ENCODE results near the gene TMEM51. TPM values are rescaled to one million over a fixed set of nuclear protein-coding genes. Genes with fewer than 3 reads are reported as not detected.
A peak's percentile ranks its signal among the peaks of the same experiment; 100 is the strongest.

TMEM51 gene
- total and polyA plus RNA-seq, 10 of the 15 experiments (the other 5 are each of a cell fraction or from before 2014, with no cell fraction given): 0.55 to 4.8 (median 3.1) TPM

DNA sequence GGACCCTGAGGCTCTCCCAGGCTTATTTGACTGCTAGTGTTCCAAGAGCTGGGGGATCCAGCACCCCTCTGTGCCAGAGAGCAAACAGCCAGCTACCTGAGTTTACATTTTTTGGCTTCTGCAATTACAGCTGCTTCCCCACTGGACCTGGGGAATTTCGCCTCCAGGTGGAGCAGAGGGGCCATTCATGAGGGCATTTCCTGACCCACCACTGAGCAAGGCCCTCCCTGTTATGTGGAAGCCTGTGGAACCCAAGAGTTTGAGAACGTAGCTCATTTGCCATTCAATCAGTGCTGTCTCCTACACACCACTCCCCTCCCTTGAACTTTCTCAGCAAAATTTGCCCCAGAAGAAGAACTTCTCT, 42.7 kb upstream of the TMEM51 start:
- ChIA-PET SMC1A (ENCODE audit: uncharacterized antibody, unreplicated experiment) (interaction anchor here (0.8 to 1.1 kb wide), 2 partner anchors 161 to 194 kb away, joined by 3 read pairs; no protein-coding TSS in a partner anchor), RAD21 (ENCODE audit: unreplicated experiment) (interaction anchor here (1.0 kb wide), 1 partner anchor 18 kb away, joined by 5 read pairs; no protein-coding TSS in a partner anchor), POLR2A (no interaction called here), CTCF (interaction anchor here (0.7 to 1.4 kb wide), 4 partner anchors 17 to 205 kb away, joined by 3 to 4 read pairs (median 3); no protein-coding TSS in a partner anchor)
- no peaks in the 10 kb centered on the region for H3K9me3 ChIP-seq (replicated peaks; ENCODE audit: control insufficient read depth, insufficient read depth, low read length)
- no peaks in the 10 kb centered on the region for H3K79me2 ChIP-seq (ENCODE audit: control insufficient read depth, insufficient read depth, low read length)
- no peak overlapping the region for H3K4me2 ChIP-seq (ENCODE audit: control insufficient read depth, insufficient read depth)
- intact Hi-C loops (cut with micrococcal nuclease; ENCODE audit: unreplicated experiment): no loop called here
- H3K27ac ChIP-seq (ENCODE audit: control insufficient read depth, insufficient read depth): no peak overlapping the region
- WGBS (ENCODE audit: insufficient coverage, insufficient replicate concordance, low lambda C conversion rate, missing lambda C conversion rate): 34% methylated on average over 2 of the region's 2 CpGs
- no peak overlapping the region for H3K4me3 ChIP-seq
- no peak for FAIRE-seq
- peaks cover 4% of the 10 kb centered on the region for H3K4me1 ChIP-seq (ENCODE audit: control insufficient read depth, insufficient read depth, low read length)
- in situ Hi-C loops (cut with MboI): no loop called here
- TF ChIP-seq, protein P1, sequence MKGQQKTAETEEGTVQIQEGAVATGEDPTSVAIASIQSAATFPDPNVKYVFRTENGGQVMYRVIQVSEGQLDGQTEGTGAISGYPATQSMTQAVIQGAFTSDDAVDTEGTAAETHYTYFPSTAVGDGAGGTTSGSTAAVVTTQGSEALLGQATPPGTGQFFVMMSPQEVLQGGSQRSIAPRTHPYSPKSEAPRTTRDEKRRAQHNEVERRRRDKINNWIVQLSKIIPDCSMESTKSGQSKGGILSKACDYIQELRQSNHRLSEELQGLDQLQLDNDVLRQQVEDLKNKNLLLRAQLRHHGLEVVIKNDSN (IDR thresholded peaks at IDR 0.05; ENCODE audit: borderline replicate concordance, extremely low read length, insufficient read depth, low read depth, low read length): no peak
- TF ChIP-seq, protein P2, sequence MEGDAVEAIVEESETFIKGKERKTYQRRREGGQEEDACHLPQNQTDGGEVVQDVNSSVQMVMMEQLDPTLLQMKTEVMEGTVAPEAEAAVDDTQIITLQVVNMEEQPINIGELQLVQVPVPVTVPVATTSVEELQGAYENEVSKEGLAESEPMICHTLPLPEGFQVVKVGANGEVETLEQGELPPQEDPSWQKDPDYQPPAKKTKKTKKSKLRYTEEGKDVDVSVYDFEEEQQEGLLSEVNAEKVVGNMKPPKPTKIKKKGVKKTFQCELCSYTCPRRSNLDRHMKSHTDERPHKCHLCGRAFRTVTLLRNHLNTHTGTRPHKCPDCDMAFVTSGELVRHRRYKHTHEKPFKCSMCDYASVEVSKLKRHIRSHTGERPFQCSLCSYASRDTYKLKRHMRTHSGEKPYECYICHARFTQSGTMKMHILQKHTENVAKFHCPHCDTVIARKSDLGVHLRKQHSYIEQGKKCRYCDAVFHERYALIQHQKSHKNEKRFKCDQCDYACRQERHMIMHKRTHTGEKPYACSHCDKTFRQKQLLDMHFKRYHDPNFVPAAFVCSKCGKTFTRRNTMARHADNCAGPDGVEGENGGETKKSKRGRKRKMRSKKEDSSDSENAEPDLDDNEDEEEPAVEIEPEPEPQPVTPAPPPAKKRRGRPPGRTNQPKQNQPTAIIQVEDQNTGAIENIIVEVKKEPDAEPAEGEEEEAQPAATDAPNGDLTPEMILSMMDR (IDR thresholded peaks at IDR 0.05 in 2 of 3, conservative IDR thresholded peaks at IDR 0.05 in 1 of 3; ENCODE audit: control insufficient read depth in 2 of 3, extremely low read depth in 1 of 3, insufficient read depth in 1 of 3, low read depth in 3 of 3, low read length in 3 of 3): peak in 1 of 3 experiments; percentile 13; a peak in 1 of 6 replicates
- TF ChIP-seq, protein P3, sequence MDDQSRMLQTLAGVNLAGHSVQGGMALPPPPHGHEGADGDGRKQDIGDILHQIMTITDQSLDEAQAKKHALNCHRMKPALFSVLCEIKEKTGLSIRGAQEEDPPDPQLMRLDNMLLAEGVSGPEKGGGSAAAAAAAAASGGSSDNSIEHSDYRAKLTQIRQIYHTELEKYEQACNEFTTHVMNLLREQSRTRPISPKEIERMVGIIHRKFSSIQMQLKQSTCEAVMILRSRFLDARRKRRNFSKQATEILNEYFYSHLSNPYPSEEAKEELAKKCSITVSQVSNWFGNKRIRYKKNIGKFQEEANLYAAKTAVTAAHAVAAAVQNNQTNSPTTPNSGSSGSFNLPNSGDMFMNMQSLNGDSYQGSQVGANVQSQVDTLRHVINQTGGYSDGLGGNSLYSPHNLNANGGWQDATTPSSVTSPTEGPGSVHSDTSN (IDR thresholded peaks at IDR 0.05; ENCODE audit: insufficient replicate concordance, low read depth, low read length): no peak
- TF ChIP-seq KDM1A (IDR thresholded peaks at IDR 0.05; ENCODE audit: borderline replicate concordance) (no peak), IKZF2 (IDR thresholded peaks at IDR 0.05) (no peak), DPF2 (IDR thresholded peaks at IDR 0.05) (no peak)
- TF ChIP-seq, protein P4, sequence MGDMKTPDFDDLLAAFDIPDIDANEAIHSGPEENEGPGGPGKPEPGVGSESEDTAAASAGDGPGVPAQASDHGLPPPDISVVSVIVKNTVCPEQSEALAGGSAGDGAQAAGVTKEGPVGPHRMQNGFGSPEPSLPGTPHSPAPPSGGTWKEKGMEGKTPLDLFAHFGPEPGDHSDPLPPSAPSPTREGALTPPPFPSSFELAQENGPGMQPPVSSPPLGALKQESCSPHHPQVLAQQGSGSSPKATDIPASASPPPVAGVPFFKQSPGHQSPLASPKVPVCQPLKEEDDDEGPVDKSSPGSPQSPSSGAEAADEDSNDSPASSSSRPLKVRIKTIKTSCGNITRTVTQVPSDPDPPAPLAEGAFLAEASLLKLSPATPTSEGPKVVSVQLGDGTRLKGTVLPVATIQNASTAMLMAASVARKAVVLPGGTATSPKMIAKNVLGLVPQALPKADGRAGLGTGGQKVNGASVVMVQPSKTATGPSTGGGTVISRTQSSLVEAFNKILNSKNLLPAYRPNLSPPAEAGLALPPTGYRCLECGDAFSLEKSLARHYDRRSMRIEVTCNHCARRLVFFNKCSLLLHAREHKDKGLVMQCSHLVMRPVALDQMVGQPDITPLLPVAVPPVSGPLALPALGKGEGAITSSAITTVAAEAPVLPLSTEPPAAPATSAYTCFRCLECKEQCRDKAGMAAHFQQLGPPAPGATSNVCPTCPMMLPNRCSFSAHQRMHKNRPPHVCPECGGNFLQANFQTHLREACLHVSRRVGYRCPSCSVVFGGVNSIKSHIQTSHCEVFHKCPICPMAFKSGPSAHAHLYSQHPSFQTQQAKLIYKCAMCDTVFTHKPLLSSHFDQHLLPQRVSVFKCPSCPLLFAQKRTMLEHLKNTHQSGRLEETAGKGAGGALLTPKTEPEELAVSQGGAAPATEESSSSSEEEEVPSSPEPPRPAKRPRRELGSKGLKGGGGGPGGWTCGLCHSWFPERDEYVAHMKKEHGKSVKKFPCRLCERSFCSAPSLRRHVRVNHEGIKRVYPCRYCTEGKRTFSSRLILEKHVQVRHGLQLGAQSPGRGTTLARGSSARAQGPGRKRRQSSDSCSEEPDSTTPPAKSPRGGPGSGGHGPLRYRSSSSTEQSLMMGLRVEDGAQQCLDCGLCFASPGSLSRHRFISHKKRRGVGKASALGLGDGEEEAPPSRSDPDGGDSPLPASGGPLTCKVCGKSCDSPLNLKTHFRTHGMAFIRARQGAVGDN (IDR thresholded peaks at IDR 0.05): no peak
- H3K36me3 ChIP-seq (ENCODE audit: control insufficient read depth in 2 of 2, insufficient read depth in 2 of 2, low read length in 1 of 2): no peaks in the 10 kb centered on the region
- DNase-seq (ENCODE audit: low read depth, low spot score): no peak
- H2AFZ ChIP-seq (ENCODE audit: control insufficient read depth, low read depth, low read length): no peak overlapping the region
- ATAC-seq: no peak
- no TSS peak for BruUV-seq (replicated peaks)
- no peak overlapping the region for H3K9ac ChIP-seq (ENCODE audit: control insufficient read depth, insufficient read depth, low read length)
- no peaks in the 10 kb centered on the region for H3K27me3 ChIP-seq (replicated peaks in 1 of 2; ENCODE audit: control insufficient read depth in 2 of 2, insufficient read depth in 2 of 2, low read length in 1 of 2)
- H4K20me1 ChIP-seq (ENCODE audit: control insufficient read depth, insufficient read depth): no peaks in the 10 kb centered on the region

All from GM12878 (cell line).